Endothelial cell (in vitro differentiated cells): ENCODE results near the gene GAB2. TPM values are rescaled to one million over a fixed set of nuclear protein-coding genes. Genes with fewer than 3 reads are reported as not detected.

ENCODE experiments used
- DNase-seq: peaks from one replicate; pipeline ENCODE4 v3.0.0; 2021; ENCODE audit warnings: low spot score
- H3K27ac Mint-ChIP-seq: one replicate; pipeline ENCODE4 v1.8.0; 2021; ENCODE audit warnings: mixed read lengths, inconsistent platforms; ENCODE audit not compliant: unreplicated experiment
- H3K27me3 Mint-ChIP-seq: one replicate; pipeline ENCODE4 v1.8.0; 2021; ENCODE audit warnings: mild to moderate bottlenecking, moderate library complexity, mixed read lengths, inconsistent platforms; ENCODE audit not compliant: unreplicated experiment
- H3K36me3 Mint-ChIP-seq: one replicate; pipeline ENCODE4 v1.8.0; 2021; ENCODE audit warnings: mild to moderate bottlenecking, low read depth, mixed read lengths, inconsistent platforms; ENCODE audit not compliant: unreplicated experiment
- H3K4me1 Mint-ChIP-seq: one replicate; pipeline ENCODE4 v1.8.0; 2021; ENCODE audit warnings: mild to moderate bottlenecking, mixed read lengths, inconsistent platforms; ENCODE audit not compliant: unreplicated experiment
- H3K4me3 Mint-ChIP-seq: one replicate; pipeline ENCODE4 v1.8.0; 2021; ENCODE audit warnings: mild to moderate bottlenecking, mixed read lengths, inconsistent platforms; ENCODE audit not compliant: unreplicated experiment
- H3K9me3 Mint-ChIP-seq: one replicate; pipeline ENCODE4 v1.8.0; 2021; ENCODE audit warnings: mixed read lengths, inconsistent platforms; ENCODE audit not compliant: unreplicated experiment
- CTCF ChIP-seq: fragments of 200-600 bp; sonication (generic); IDR thresholded peaks from one replicate; pipeline ENCODE4 v1.5.0; 2021; ENCODE audit warnings: antibody characterized with exemption; ENCODE audit not compliant: unreplicated experiment
- total RNA-seq: library from RNA; stranded (reverse); fragmentation: NEBNext Ultra II Directional; extraction: Animal tissue kit (Norgen Biotek cat#: 25700); gene quantifications from one replicate; pipeline ENCODE4 v1.2.1, GENCODE V29; 2021; ENCODE audit not compliant: unreplicated experiment

GAB2 gene
- total RNA-seq, 1 donor from 2014 or later = 81.0 TPM

GRCh38 chr11:78231962-78232501 lies 185.6 kb downstream of the GAB2 start:
- Mint-ChIP-seq H3K36me3 (peaks cover 20% of the 10 kb centered on the region), H3K9me3 (no peaks in the 10 kb centered on the region), H3K4me3 (no peak overlapping the region), H3K27ac (no peak overlapping the region), H3K4me1 (peaks cover 22% of the 10 kb centered on the region), H3K27me3 (peaks cover 8% of the 10 kb centered on the region)
- DNase-seq = no peak
- no peak for TF ChIP-seq CTCF

GRCh38 chr11:78230161-78230877 lies 187.3 kb downstream of the GAB2 start:
- peak overlapping the region; percentile 62 for H3K27ac Mint-ChIP-seq
- peaks cover 28% of the 10 kb centered on the region for H3K36me3 Mint-ChIP-seq
- DNase-seq = no peak
- H3K27me3 Mint-ChIP-seq = peaks cover 6% of the 10 kb centered on the region
- H3K9me3 Mint-ChIP-seq = no peaks in the 10 kb centered on the region
- no peak for TF ChIP-seq CTCF
- H3K4me3 Mint-ChIP-seq = peak overlapping the region; percentile 21
- H3K4me1 Mint-ChIP-seq = peaks cover 18% of the 10 kb centered on the region

- peaks cover 18% of the 10 kb centered on the region for H3K4me1 Mint-ChIP-seq
- H3K27me3 Mint-ChIP-seq = peaks cover 7% of the 10 kb centered on the region
- no peak for TF ChIP-seq CTCF
- H3K4me3 Mint-ChIP-seq = peak overlapping the region; percentile 7
- no peaks in the 10 kb centered on the region for H3K9me3 Mint-ChIP-seq
- no peak for DNase-seq
- H3K27ac Mint-ChIP-seq = no peak overlapping the region
- peaks cover 38% of the 10 kb centered on the region for H3K36me3 Mint-ChIP-seq
These were observed 188.5 kb downstream of the GAB2 start for GRCh38 chr11:78229106-78229505.

DNA sequence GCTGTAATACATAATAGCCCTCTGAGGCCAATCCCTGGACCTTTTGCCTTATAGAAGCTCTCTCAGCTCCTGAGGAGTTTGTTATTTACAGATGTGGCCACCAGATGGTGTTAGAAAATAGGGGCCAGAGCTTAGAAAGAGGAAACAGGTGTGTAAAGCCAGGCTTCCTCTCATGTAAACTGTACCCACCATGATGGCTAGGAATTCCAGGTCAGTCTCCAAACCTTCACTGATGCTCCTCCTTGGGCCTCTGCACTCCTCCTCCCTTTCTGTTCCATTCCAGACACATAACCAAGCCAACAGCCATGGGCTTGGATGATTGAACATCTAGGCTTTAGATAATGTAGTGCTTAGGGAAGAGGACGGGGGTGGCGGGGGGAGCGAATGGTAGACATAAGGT lies 189.2 kb downstream of the GAB2 start:
- peak; percentile 51 for DNase-seq
- H3K27ac Mint-ChIP-seq = no peak overlapping the region

More for the DNA sequence above, 189.2 kb downstream of the GAB2 start:
- Mint-ChIP-seq H3K9me3 (no peaks in the 10 kb centered on the region), H3K27me3 (peaks cover 9% of the 10 kb centered on the region), H3K4me3 (no peak overlapping the region), H3K4me1 (peaks cover 18% of the 10 kb centered on the region), H3K36me3 (peaks cover 42% of the 10 kb centered on the region)
- no peak for TF ChIP-seq CTCF
